ENCODE data around the gene TREX2.
A peak's percentile ranks its signal among the peaks of the same experiment; 100 is the strongest.

The TREX2 gene

DNA sequence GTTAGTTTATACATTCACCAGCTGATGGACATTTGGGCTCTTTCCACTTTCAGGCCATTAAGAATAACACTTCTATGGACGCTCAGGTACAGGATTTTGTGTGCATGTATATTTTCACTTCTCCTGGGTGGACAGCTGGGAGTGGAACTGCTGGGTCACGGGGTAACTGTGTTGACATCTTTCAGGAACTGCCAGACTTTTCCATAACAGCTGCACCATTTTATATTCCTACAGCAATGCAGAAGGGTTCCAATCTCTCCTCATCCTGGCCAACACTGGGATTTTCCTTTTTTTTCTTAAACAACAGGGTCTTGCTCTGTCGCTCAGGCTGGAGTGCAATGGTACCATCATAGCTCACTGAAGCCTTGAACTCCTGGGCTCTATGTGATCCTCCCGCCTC, 12.6 kb upstream of the TREX2 start:
- TF ChIP-seq, protein P1, sequence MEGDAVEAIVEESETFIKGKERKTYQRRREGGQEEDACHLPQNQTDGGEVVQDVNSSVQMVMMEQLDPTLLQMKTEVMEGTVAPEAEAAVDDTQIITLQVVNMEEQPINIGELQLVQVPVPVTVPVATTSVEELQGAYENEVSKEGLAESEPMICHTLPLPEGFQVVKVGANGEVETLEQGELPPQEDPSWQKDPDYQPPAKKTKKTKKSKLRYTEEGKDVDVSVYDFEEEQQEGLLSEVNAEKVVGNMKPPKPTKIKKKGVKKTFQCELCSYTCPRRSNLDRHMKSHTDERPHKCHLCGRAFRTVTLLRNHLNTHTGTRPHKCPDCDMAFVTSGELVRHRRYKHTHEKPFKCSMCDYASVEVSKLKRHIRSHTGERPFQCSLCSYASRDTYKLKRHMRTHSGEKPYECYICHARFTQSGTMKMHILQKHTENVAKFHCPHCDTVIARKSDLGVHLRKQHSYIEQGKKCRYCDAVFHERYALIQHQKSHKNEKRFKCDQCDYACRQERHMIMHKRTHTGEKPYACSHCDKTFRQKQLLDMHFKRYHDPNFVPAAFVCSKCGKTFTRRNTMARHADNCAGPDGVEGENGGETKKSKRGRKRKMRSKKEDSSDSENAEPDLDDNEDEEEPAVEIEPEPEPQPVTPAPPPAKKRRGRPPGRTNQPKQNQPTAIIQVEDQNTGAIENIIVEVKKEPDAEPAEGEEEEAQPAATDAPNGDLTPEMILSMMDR (IDR thresholded peaks at IDR 0.05) = no peak
- Histone ChIP-seq H3K4me3 (no peak overlapping the region), H3K36me3 (peaks cover 15 to 48% (median 39%) of the 10 kb centered on the region in 3 donors), H3K27ac (no peak overlapping the region), H3K27me3 (no peaks in the 10 kb centered on the region), H3K9me3 (no peaks in the 10 kb centered on the region), H3K4me1 (no peaks in the 10 kb centered on the region)
- intact Hi-C loops (cut with DNase I; ENCODE audit: low total_unique reads) = no loop called here
- DNase-seq = no peak

DNA sequence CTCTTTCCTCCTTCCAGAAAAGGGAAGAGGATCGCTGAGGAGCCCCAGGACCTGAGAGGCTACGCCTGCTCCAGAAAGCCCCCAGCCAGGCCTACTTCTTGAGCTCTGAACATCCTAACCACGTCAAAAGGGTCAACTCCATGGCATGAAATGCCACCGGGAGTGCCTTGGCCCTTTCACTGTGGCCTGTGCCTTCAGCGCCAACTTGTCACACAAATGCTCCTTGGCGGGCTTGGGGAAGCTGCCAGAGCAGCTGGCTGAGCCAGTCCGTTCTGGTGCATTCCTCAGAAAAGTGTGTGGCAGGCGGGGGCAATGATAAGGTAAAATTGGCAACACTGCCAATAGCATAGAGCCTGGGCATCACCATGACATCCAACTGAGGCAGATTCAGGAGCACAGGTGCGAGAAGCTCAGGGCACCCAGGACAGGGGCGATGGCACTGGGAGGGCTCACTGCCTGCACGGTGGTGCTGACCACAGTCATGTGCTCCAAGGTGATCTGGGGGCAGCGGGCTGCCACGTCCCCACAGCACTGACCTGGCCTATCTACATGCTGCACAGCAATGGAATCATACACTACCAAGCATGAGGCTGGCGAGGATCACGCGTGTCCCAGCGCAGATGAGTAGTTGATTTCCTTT, 12.1 kb upstream of the TREX2 start:
- intact Hi-C loops (cut with DNase I; ENCODE audit: low total_unique reads) = no loop called here
- Histone ChIP-seq H3K4me1 (no peaks in the 10 kb centered on the region), H3K27ac (no peak overlapping the region), H3K9me3 (no peaks in the 10 kb centered on the region), H3K4me3 (no peak overlapping the region), H3K36me3 (peaks cover 15 to 49% (median 39%) of the 10 kb centered on the region in 3 donors), H3K27me3 (no peaks in the 10 kb centered on the region)
- DNase-seq = no peak
- TF ChIP-seq, protein P1 (IDR thresholded peaks at IDR 0.05) = no peak

- DNase-seq = no peak
- no peaks in the 10 kb centered on the region for H3K9me3 ChIP-seq
- no peaks in the 10 kb centered on the region for H3K4me1 ChIP-seq
- no peaks in the 10 kb centered on the region for H3K27me3 ChIP-seq
- H3K27ac ChIP-seq = no peak overlapping the region
- H3K4me3 ChIP-seq = no peak overlapping the region
- TF ChIP-seq, protein P1 (IDR thresholded peaks at IDR 0.05) = no peak
- H3K36me3 ChIP-seq = peaks cover 15 to 42% (median 39%) of the 10 kb centered on the region in 3 donors
- intact Hi-C loops (cut with DNase I; ENCODE audit: low total_unique reads) = no loop called here
Observed at GRCh38 chrX:153457136-153457825, 11.4 kb upstream of the TREX2 start.

DNA sequence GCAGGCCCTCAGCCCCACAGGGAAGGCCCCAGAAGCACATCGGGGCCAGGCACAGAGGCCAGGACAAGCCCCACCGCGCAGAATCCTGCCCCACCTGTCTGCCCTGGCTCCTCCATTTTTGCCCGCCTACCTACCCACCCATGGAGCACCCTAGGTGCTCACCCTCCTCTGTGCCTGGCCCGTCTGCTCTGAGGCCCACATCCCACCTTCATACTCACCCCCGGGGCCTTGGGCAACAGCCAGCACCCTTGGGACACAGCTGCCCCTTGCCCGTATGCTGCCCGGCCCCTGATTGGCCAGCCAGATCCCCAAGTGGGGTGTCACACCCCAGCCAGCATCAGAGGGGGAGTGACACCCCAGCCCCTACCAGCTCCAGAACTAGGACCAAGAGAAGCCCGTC, 10.8 kb upstream of the TREX2 start:
- Histone ChIP-seq H3K4me3 (no peak overlapping the region), H3K36me3 (peaks cover 15 to 36% (median 34%) of the 10 kb centered on the region in 3 donors), H3K9me3 (no peaks in the 10 kb centered on the region), H3K27me3 (no peaks in the 10 kb centered on the region), H3K27ac (no peak overlapping the region), H3K4me1 (no peaks in the 10 kb centered on the region)
- TF ChIP-seq, protein P1 (IDR thresholded peaks at IDR 0.05) = no peak
- intact Hi-C loops (cut with DNase I; ENCODE audit: low total_unique reads) = no loop called here
- no peak for DNase-seq

DNA sequence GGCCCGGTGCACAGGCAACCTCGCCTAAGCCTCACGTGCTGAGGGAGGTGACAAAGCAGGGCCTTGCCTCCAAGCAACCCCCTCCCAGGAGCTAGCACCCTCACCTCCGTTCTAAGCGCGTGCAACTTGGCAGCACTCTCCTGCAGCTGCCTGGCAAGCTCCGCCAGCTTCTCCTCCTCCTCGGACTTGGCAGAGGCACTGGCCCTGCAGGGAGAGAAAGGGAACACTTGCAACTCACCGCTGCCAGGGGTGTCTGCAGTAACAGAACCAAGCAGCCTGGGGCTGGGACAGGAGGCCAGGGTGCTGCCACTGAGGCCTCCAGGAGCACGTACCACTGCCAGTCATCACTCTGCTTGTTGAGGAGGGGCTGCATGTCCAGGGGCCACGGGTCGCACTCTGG, 10.3 kb upstream of the TREX2 start:
- Histone ChIP-seq H3K9me3 (no peaks in the 10 kb centered on the region), H3K4me1 (no peaks in the 10 kb centered on the region), H3K27ac (no peak overlapping the region), H3K36me3 (peaks cover 15 to 38% (median 34%) of the 10 kb centered on the region in 3 donors), H3K27me3 (no peaks in the 10 kb centered on the region), H3K4me3 (no peak overlapping the region)
- TF ChIP-seq, protein P1 (IDR thresholded peaks at IDR 0.05) = no peak
- peak in 1 of 2 donors; percentile 10 for DNase-seq
- intact Hi-C loops (cut with DNase I; ENCODE audit: low total_unique reads) = no loop called here

Measured in tibial artery (tissue), 4 donors.